ENCODE data around the gene DYNC2LI1. TPM values are rescaled to one million over a fixed set of nuclear protein-coding genes. Genes with fewer than 3 reads are reported as not detected.

Gene DYNC2LI1
- polyA plus RNA-seq, 2 of the 4 experiments (the other 2 are of a cell fraction), result 22.2 to 44.3 TPM

DNA sequence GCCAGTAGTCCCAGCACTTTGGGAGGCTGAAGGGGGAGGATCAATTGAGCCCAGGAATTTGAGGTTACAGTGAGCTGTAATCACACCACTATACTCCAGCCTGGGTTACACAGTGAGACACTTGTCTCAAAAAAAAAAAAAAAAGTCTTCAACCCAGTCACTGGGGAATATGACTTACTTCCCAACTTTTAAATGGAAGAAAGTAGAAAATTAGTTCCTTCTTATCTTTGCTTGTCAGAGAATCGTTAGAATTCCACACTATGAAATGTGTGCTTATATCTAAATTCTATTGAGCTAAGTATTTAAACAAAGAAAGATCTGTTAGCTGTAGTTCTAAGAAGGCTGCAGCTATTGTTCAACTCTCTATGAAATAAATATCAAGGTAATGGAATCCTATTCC, 22.4 kb downstream of the DYNC2LI1 start (continued):
- TF ChIP-seq JUN (IDR thresholded peaks at IDR 0.05), result no peak
- no peak for TF ChIP-seq BHLHE40 (IDR thresholded peaks at IDR 0.05; ENCODE audit: low read depth, low read length)
- no peak for TF ChIP-seq KDM5A (IDR thresholded peaks at IDR 0.05)
- no peak for TF ChIP-seq ZNF302 (CRISPR knock-in tag; IDR thresholded peaks at IDR 0.05)
- no peak for TF ChIP-seq CBX8 (IDR thresholded peaks at IDR 0.05)

DNA sequence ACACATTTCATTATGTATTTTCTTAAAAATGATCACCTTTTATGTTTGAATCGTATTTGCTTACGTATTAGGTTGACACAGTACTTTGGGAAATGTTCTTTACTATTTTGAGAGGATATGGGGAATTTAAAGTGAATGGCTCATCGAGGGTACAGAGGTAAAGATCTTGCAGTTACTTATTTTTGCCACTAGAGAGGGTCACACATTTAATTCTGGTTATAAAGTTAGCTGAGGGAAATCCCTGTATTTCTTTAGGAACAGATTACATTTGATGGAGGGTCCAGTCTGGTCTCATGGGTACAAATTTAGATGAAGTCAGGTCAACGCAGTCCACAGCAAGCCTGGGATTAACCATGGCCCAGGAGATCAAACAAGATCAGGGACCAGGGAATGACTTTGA, 24.5 kb downstream of the DYNC2LI1 start:
- 55% methylated on average over 4 of the region's 4 CpGs for WGBS (ENCODE audit: missing lambda C conversion rate)
- ChIA-PET CTCF (interaction anchor here (0.6 to 1.6 kb wide), 4 partner anchors 54 to 100 kb away, joined by 3 read pairs; no protein-coding TSS in a partner anchor), POLR2A (no interaction called here)
- peak in 1 of 2 experiments; percentile 28 for DNase-seq (ENCODE audit: low read depth in 1 of 2, low spot score in 1 of 2)
- no peak overlapping the region for H3K4me3 ChIP-seq
- peak; percentile 43 to 80; a peak in 4 of 6 replicates for ATAC-seq
- TF ChIP-seq, protein P1, sequence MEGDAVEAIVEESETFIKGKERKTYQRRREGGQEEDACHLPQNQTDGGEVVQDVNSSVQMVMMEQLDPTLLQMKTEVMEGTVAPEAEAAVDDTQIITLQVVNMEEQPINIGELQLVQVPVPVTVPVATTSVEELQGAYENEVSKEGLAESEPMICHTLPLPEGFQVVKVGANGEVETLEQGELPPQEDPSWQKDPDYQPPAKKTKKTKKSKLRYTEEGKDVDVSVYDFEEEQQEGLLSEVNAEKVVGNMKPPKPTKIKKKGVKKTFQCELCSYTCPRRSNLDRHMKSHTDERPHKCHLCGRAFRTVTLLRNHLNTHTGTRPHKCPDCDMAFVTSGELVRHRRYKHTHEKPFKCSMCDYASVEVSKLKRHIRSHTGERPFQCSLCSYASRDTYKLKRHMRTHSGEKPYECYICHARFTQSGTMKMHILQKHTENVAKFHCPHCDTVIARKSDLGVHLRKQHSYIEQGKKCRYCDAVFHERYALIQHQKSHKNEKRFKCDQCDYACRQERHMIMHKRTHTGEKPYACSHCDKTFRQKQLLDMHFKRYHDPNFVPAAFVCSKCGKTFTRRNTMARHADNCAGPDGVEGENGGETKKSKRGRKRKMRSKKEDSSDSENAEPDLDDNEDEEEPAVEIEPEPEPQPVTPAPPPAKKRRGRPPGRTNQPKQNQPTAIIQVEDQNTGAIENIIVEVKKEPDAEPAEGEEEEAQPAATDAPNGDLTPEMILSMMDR (IDR thresholded peaks at IDR 0.05), result peak; percentile 19; the same call in 2 of the 3 replicates
- TF ChIP-seq JUNB (IDR thresholded peaks at IDR 0.05) (no peak), RAD21 (conservative IDR thresholded peaks at IDR 0.05 in 1 of 2, IDR thresholded peaks at IDR 0.05 in 1 of 2) (peak in 1 of 2 experiments; percentile 31; a peak in 1 of 5 replicates)
- no peak overlapping the region for H3K4me2 ChIP-seq
- H3K4me1 ChIP-seq, result peaks cover 5% of the 10 kb centered on the region; the same call in 1 of the 3 replicates
- H3K9me3 ChIP-seq, result no peaks in the 10 kb centered on the region
- no peak overlapping the region for H3K27ac ChIP-seq
- FAIRE-seq, result no peak

DNA sequence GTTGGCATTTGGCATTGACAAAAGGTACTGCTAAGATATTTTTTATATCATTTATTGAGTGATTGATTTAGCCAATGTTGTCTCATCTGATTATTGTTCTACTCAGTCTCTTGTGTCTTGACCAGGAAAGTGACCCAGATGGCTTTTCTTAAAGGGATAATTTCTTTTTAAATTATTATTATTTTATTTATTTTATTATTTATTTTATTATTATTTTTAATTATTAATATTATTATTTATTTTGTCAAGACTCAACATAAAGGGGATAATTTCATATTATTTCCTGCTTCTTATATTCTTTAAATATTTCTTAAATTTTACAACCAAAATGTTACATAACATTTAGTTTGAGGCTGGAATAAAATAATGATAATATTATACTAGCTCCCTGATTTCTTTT, 27.1 kb downstream of the DYNC2LI1 start:
- Histone ChIP-seq H3K4me2 (no peak overlapping the region), H3K27ac (no peak overlapping the region), H3K4me1 (peaks cover 10% of the 10 kb centered on the region), H3K4me3 (no peak overlapping the region), H3K9me3 (no peaks in the 10 kb centered on the region)
- no peak for FAIRE-seq
- DNase-seq (ENCODE audit: low read depth in 1 of 2, low spot score in 1 of 2), result no peak
- POLR2A ChIA-PET, result no interaction called here
- ATAC-seq, result no peak
- CTCF ChIA-PET, result interaction anchor here (1.3 to 1.8 kb wide), 2 partner anchors 26 to 189 kb away, joined by 4 read pairs; no protein-coding TSS in a partner anchor
- TF ChIP-seq HOXA7 (CRISPR knock-in tag; IDR thresholded peaks at IDR 0.05), result no peak

DNA sequence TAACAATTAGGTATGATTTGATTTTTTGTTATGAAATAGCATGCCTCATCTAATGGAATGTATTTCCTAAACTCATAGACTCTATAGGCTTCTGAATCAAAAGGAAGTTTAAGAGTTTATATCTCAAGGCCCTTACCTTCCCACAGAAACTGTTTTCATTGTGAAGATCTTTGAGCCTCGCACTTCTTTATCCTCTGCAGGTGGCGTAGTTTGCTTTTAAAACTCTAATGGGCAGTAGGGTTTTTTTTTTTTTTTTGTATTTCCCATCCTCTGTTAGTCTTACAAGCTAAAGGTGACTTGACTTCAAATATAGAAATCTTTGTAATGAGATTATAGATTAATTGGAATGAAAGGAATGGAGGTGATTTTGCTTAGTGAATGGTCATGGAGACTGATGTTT, 28.3 kb downstream of the DYNC2LI1 start:
- H3K4me2 ChIP-seq, result no peak overlapping the region
- H3K9me3 ChIP-seq, result no peaks in the 10 kb centered on the region
- FAIRE-seq (no peak), ATAC-seq (no peak), DNase-seq (ENCODE audit: low read depth in 1 of 2, low spot score in 1 of 2) (no peak)
- CTCF ChIA-PET, result interaction anchor here (0.7 to 1.3 kb wide), 3 partner anchors 64 to 193 kb away, joined by 3 to 4 read pairs (median 4); no protein-coding TSS in a partner anchor
- 86% methylated on average over 2 of the region's 2 CpGs for WGBS (ENCODE audit: missing lambda C conversion rate)
- POLR2A ChIA-PET, result no interaction called here
- no peak overlapping the region for H3K4me3 ChIP-seq
- TF ChIP-seq ZFP36 (IDR thresholded peaks at IDR 0.05; ENCODE audit: borderline replicate concordance, partially characterized antibody) (no peak), SREBF2 (IDR thresholded peaks at IDR 0.05) (no peak), ZNF302 (CRISPR knock-in tag; IDR thresholded peaks at IDR 0.05) (no peak)
- no peak overlapping the region for H3K27ac ChIP-seq
- H3K4me1 ChIP-seq, result peaks cover 22% of the 10 kb centered on the region

DNA sequence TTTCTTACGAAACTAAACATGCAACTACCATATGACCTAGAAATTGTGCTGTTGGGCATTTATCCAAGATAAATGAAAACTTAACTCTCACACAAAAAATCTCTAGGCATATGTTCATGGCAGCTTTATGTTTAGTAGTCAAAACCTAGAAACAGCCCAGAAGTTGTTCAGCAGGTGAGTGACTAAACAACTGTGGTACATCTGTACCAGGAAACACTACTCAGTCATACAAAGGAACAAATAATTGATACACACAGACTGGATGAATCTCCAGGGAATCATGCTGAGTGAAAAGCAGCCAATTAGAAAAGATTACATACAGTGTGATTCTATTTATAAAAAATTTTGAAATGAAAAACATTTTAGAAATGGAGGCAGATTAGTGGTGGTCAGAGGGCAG, 29.3 kb downstream of the DYNC2LI1 start:
- no peak for DNase-seq (ENCODE audit: low read depth in 1 of 2, low spot score in 1 of 2)
- POLR2A ChIA-PET, result no interaction called here
- 88% methylated on average over 1 of the region's 1 CpG for WGBS (ENCODE audit: missing lambda C conversion rate)
- TF ChIP-seq RAD21 (conservative IDR thresholded peaks at IDR 0.05 in 1 of 2, IDR thresholded peaks at IDR 0.05 in 1 of 2) (no peak), ESRRA (IDR thresholded peaks at IDR 0.05; ENCODE audit: borderline replicate concordance, low read length) (no peak), SMC3 (IDR thresholded peaks at IDR 0.05) (no peak), MAFK (IDR thresholded peaks at IDR 0.05; ENCODE audit: partially characterized antibody) (no peak), HOXA7 (CRISPR knock-in tag; IDR thresholded peaks at IDR 0.05) (no peak), PHF8 (IDR thresholded peaks at IDR 0.05; ENCODE audit: borderline replicate concordance, low read depth) (no peak), MAZ (IDR thresholded peaks at IDR 0.05; ENCODE audit: borderline replicate concordance, low read depth, low read length) (no peak), KDM5A (IDR thresholded peaks at IDR 0.05) (no peak)
- TF ChIP-seq, protein P2, sequence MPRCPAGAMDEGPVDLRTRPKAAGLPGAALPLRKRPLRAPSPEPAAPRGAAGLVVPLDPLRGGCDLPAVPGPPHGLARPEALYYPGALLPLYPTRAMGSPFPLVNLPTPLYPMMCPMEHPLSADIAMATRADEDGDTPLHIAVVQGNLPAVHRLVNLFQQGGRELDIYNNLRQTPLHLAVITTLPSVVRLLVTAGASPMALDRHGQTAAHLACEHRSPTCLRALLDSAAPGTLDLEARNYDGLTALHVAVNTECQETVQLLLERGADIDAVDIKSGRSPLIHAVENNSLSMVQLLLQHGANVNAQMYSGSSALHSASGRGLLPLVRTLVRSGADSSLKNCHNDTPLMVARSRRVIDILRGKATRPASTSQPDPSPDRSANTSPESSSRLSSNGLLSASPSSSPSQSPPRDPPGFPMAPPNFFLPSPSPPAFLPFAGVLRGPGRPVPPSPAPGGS (IDR thresholded peaks at IDR 0.05), result no peak
- TF ChIP-seq, protein P3, sequence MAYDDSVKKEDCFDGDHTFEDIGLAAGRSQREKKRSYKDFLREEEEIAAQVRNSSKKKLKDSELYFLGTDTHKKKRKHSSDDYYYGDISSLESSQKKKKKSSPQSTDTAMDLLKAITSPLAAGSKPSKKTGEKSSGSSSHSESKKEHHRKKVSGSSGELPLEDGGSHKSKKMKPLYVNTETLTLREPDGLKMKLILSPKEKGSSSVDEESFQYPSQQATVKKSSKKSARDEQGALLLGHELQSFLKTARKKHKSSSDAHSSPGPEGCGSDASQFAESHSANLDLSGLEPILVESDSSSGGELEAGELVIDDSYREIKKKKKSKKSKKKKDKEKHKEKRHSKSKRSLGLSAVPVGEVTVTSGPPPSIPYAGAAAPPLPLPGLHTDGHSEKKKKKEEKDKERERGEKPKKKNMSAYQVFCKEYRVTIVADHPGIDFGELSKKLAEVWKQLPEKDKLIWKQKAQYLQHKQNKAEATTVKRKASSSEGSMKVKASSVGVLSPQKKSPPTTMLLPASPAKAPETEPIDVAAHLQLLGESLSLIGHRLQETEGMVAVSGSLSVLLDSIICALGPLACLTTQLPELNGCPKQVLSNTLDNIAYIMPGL (CRISPR knock-in tag; IDR thresholded peaks at IDR 0.05; ENCODE audit: borderline replicate concordance), result no peak
- TF ChIP-seq, protein P4, sequence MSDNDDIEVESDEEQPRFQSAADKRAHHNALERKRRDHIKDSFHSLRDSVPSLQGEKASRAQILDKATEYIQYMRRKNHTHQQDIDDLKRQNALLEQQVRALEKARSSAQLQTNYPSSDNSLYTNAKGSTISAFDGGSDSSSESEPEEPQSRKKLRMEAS (IDR thresholded peaks at IDR 0.05), result no peak

More for the DNA sequence above, 29.3 kb downstream of the DYNC2LI1 start:
- Histone ChIP-seq H3K4me1 (peaks cover 30% of the 10 kb centered on the region), H3K27ac (no peak overlapping the region), H3K9me3 (no peaks in the 10 kb centered on the region), H3K4me3 (no peak overlapping the region), H3K4me2 (no peak overlapping the region)
- CTCF ChIA-PET, result interaction anchor here (0.8 kb wide), 1 partner anchor 194 kb away, joined by 4 read pairs; no protein-coding TSS in a partner anchor
- ATAC-seq (no peak), FAIRE-seq (no peak)

Data from A549 (cell line).